Mesenteric fat pad (tissue), 1 donor: ENCODE results near the gene MRPL28. TPM values are rescaled to one million over a fixed set of nuclear protein-coding genes. Genes with fewer than 3 reads are reported as not detected.
A peak's percentile ranks its signal among the peaks of the same experiment; 100 is the strongest.
"Not testable (repeated sequence)": the region's sequence is repeated elsewhere in the genome, so short reads cannot be mapped to it uniquely, and the experiment has no call there.

Source experiments
- DNase-seq: peaks from one replicate; pipeline ENCODE4 v3.0.0-alpha.2; 2020; ENCODE audit warnings: low spot score
- long read RNA-seq: library from polyadenylated mRNA; unstranded; transcript quantifications from one replicate; pipeline ENCODE4 v2.0.0, GENCODE V29; 2020
- total RNA-seq: library from RNA; stranded (reverse); fragmentation: NEBNext Ultra II Directional; extraction: Animal tissue kit (Norgen Biotek cat#: 25700); gene quantifications from one replicate; pipeline ENCODE4 v1.2.1, GENCODE V29; 2021
- donor health status: DM: yes; HTN: yes; CAD: no.

Gene MRPL28
- 40.1 TPM for total RNA-seq
- long read RNA-seq, transcript MRPL28-201 (6 exons, 1,098 nt), result major isoform, 49 of 69 reads
- long read RNA-seq, partial matches to known transcripts, result 17 of 69 reads
- long read RNA-seq, other reads (novel, unspliced or antisense), result 0 of 69 reads

DNA sequence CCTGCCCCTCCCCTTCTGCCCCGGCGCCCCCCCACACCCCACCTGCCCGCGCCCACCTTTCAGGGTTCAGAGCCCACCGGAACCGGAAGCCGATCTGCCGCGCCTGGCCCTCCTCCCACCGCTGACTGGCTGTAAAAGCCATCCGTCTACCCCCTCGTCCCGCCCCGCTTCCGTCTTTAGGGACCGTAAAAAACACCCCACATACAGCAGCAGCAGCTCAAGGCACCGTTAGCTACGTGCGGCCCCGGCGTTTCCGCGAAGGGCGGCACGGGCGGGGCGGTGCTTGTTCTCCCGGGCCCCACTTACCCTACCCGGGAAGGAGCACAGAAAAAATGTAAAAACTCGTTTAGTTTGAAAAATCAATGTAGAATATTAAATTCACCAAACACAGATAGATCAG is at the start of gene MRPL28:
Gene MRPL28, minus strand, starts transcription at position 96 of the 400 bp plus-strand sequence. CDS start 320 bp downstream, outside the sequence.
- peak; percentile 96 for DNase-seq

DNA sequence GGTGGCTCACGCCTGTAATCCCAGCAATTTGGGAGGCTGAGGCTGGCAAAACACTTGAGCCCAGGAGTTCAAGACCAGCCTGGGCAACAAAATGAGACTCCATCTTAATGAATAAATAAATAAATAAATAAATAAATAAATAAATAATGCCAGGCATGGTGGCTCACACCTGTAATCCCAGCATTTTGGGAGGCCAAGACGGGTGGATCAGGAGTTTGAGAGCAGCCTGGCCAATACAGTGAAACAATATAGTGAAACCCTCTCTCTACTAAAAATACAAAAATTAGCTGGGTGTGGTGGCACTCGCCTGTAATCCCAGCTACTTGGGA is 44.8 kb upstream of the MRPL28 start:
- DNase-seq, result not testable (repeated sequence)

DNA sequence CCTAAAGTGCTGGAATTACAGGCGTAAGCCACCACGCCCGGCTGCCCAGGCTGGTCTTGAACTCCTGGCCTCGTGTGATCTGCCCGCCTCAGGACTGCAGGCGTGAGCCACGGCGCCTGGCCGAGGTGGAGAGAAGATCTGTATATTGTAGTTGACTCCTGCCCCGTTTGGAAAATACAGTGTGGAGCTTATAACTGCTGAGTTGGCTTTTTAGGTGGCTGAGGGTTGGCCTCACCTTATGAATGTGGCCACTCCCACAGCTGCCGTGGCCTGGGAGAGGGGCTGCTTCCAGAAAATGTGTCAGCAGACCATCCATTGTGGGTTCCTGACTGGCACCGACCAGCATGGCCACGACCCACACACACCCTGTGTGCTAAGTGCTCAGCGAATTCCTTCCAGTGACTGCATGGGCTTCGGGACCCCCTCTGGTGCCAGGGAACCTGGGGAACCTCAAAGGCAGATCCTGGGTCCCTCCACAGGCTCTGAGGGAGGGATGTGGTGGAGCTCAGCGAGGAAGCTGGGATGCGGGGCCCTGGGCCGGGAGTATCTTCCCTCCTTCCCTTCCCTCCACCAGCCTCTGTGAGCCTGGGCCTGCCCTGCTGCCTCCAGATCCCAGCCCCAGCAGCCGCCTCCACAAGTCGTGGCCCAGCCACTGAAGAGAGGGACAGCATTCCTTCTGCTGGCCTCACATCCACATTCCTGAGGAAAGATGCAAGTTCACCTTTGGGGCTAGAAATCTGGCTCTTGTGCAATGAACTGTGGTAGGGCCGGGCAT is 44.2 kb upstream of the MRPL28 start:
- no peak for DNase-seq

DNA sequence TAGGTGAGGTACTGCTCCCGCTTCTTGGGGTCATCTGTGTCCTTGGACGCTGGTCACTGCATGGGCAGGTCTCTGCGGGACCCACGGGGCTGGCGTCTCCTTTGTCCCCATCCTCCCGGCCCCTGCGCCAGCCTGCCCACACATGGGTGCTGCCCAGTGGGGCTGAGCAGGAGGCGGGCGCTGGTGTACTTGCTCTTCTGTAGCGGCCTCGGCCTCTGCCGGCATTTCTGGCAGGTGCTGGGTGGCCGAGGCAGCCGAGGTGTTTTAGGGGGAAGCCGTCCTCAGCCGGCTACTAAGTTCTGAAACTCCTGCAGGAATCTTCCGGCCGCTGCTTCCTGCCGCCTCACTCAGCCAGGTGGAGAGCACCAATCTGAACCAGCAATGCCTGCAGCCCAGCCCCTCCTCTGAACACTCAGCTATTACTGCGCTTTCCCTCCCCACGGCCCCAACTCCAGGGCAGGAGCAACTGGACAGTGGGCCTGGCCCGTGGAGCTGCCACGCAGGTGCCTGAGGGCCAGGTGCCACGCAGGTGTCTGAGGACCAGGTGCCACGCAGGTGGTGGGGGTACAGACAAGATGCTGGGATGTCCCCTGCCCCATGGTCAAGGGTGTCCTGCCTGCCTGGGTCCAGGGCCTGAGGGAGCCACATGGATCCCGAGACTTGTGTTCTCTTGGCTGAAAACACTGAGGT is 41.4 kb upstream of the MRPL28 start:
- no peak for DNase-seq

DNA sequence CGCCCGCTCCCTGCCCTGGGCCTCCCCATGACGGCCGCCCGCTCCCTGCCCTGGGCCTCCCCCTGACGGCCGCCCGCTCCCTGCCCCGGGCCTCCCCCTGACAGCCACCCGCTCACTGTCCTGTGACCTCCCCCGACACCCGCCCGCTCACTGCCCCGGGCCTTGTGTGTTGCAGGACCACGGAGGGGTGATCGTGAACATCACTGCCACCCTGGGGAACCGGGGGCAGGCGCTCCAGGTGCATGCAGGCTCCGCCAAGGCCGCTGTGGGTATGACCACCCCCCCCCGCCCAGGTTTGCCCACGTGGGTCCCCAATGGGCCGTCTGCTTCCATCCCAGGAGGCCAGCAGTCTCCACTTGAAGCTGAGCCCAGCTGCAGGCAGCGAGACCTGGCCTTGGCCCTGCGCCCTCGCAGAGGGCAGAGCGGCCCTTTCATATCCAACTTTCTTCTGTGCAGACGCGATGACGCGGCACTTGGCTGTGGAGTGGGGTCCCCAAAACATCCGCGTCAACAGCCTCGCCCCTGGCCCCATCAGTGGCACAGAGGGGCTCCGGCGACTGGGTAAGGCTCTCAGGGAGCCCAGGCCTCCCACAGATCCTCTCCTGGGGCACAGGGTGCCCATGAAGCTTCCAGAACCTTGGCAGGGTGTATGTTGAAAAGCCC is 40.3 kb upstream of the MRPL28 start:
- DNase-seq, result no peak

DNA sequence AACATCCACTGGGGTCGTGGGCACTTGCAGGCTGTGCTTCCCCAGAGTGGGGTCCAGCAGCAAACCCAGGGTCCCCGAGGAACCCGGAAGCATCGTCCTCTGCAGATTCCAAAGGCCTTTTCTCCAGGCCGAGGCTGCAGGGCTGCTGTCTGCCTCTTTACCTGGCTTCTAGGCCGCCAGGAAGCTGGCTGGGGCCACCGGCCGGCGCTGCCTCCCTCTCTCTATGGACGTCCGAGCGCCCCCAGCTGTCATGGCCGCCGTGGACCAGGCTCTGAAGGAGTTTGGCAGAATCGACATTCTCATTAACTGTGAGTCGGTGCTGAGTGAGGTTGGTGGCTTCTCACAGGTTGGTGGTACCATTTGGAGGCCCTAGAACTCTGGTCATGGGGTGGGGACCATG is 36.9 kb upstream of the MRPL28 start:
- no peak for DNase-seq

DNA sequence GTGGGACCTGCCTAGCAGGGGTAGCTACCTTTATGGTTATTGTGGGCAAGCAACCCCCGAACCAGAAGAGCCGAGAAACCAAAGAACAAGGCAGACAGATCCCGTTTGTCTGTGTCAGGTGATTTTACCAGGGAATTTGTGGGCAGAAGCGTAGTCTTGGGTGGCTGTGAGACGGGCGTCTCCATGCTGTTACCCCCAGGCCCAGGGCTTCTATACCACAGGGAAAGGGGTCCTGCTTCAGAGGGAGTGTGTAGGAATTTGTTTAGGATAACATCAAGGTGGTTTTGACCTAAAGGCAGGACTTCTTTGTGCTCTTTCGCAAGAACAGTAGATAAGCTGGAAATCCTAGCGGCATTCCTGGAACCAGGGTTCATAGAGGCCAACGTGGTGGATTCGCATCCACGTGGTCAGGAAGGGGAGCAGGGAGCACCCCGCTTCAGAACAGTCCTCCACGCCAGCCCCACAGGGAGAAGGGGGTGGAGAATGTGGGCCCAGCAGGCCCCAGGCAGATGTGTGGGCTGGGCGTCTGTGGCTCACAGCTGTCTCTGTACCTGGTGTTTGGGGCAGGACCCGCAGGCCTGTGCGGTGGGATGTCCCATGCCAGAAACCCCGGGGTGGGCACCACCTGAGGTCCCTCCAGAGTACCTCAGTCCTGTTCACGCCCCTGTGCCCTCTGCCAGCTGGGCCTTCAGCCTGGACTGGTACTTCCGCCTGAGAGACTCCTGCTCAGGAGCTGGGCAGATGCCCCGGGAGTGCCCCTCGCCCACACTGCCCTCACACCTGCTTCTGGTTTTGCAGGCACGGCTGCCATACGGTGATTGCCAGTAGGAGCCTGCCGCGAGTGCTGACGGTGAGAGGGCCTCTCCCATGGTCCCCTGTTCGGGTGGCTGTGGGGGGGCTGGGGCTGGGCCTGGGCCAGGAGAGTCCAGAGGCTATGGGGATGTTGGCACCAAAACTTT is 35.5 kb upstream of the MRPL28 start:
- DNase-seq, result no peak

DNA sequence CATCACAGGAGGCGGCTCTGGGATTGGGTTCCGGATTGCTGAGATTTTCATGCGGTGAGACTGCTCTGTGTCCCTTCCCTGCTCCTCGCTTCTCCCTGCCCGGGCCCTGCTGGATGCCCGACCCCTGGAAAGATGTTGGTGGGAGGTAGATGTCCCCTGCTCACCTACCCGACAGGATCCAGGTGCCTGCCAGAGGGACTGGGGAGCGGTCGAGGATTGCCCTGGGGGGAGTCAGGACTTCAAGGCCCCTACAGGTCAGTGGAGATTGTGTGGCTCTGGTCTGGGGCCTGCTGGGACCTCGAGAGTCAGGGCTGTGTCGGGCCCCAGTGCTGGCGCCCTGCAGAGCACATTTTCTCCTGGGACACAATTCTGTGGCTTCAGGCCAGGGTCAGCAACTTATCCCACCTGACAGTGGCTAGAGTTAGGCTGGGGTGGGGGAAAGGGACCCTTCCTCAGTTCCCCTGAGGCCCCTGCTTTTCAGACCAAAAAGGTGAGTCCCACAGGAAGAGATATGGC is 34.7 kb upstream of the MRPL28 start:
- no peak for DNase-seq

DNA sequence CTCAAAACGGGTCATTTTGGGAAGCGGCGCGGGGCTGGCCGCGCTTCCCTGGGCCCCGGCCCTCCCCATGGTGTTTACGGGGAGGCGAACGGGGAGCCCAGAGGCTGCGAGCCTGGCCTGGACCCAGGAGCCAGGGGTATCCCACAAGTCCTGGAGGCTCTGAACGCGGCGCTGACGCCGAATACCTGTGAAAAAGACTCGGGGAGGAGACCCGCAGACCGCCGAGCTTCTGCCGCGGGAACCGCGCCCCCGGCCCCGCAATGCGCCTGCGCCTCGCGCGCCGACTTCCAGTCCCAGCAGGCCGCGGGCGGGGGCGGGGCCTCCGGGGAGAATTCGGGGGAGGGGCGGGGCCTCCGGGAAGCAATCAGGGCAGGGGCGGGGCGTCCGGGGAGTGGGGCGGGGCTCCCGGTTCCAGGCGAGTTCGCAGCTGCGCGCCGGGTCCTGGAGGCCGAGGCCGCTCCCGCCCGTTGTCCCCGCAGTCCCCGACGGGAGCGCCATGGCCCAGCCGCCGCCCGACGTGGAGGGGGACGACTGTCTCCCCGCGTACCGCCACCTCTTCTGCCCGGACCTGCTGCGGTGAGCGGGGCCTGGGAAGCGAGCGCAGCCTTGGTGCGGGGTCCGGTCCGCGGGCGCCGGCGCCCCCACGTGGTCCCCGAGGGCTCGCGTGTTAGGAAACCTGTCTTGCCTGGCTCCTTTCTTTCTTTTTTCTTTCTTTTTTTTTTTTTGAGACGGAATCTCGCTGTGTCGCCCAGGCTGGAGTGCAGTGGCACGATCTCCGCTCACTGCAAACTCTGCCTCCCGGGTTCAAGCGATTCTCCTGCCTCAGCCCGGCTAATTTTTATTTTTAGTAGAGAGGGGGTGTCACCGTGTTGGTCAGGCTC is 31.4 kb upstream of the MRPL28 start, which contains the start of gene DECR2:
Gene DECR2, plus strand, starts transcription at position 418 of the 881 bp plus-strand sequence. Its CDS starts 79 bp downstream, at position 497.
- peak; percentile 99 for DNase-seq

DNA sequence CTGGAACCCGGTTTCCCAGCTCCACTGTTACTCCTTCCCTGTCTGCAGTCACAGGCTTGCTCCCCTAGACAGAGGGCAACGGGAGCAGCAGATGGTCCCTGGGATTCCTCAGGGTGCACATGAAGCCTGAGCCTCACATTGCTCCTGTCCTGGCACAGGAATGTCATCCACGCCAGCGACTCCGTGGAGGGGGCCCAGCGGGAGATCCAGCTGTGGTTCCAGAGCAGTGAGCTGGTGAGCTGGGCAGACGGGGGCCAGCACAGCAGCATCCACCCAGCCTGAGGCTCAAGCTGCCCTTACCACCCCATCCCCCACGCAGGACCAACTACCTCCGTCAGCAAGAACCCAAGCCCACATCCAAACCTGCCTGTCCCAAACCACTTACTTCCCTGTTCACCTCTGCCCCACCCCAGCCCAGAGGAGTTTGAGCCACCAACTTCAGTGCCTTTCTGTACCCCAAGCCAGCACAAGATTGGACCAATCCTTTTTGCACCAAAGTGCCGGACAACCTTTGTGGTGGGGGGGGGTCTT is 29.8 kb upstream of the MRPL28 start:
- no peak for DNase-seq

DNA sequence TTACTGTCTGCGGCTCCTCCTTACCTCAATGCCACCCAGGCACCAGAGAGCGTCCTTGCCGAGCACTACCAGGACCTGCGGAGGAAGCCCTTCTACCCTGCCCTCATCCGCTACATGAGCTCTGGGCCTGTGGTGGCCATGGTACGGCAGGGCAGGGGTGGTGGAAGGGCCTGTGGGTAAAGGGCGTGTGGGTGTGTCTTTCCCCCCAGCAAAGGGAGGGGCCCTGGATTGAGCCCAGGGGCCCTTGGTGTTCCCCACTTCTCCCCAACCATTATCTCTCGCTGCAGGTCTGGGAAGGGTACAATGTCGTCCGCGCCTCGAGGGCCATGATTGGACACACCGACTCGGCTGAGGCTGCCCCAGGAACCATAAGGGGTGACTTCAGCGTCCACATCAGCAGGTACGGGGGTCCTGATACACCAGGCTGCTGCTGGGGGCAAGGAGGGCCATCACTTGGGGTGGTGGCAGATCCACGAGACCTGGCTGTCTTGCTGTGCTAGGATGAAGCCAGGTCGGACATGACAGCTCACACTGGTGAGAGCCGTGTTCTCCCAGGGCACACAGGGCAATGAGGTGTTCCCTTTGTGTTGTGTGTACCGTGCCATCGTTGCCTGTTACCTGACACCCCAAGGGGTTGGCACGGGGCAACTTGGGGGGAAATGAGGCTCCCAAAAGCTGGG is 29.1 kb upstream of the MRPL28 start:
- no peak for DNase-seq

DNA sequence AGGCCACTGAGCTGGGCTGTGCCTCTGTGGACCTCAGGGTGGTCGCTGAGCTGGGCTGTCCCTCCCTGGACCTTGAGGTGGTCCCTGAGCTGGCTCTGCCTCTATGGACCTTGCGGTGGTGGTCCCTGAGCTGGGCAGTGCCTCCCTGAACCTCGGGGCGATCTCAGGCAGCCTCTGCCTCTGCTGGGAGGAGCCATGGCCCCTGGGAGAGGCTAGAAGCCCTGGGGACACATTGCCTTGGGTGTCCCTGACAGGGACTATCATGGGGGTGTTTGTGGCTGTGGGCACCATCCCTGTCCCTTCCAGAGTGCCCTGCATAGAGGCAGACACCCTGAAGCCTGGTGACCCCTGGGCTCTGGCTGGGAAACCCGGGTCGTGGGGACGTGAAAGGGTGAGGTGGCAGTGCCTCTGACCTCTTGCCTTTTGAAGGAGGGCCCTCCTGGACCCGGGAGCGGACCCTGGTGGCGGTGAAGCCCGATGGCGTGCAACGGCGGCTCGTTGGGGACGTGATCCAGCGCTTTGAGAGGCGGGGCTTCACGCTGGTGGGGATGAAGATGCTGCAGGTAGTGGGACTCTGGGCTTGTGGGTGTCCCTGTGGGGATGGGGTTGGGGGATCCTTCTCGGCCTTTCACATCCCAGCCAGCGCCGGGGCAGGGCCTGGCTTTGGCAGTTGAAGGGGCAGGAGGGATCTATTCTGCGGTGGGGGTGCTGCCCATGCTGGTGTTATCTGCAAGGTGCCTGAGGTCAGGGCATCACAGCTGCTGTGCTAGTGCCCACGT is 28.4 kb upstream of the MRPL28 start:
- DNase-seq, result no peak

DNA sequence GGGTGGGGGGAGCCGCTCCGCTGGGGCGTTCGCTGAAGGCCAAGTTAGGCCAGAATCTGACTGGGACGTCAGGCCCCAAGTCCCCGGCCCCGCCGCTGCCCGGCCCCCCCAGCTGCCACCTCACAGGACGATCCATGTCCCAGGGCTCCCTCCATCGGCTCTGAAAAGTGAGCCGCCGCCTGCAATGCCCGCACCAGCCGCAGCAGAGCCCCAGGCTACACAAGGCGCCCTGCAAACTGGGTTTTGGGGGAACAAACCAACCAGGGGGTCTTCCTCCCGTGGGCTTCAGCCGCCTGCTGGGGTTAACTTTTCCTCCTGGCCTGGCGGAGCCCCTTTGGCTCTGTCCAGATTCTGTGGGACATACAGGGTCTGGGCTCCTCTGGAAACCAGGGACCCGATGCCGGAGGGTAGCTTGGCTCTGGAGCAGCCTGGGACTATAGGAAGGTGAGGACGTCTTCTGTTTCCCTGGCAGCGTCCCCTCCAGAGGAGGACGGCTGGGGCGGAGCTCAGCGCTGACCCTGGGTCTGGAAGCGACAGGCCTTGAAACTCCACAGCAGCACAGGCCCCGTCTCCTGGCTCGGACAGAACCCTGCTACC is 27.5 kb upstream of the MRPL28 start:
- DNase-seq, result no peak

DNA sequence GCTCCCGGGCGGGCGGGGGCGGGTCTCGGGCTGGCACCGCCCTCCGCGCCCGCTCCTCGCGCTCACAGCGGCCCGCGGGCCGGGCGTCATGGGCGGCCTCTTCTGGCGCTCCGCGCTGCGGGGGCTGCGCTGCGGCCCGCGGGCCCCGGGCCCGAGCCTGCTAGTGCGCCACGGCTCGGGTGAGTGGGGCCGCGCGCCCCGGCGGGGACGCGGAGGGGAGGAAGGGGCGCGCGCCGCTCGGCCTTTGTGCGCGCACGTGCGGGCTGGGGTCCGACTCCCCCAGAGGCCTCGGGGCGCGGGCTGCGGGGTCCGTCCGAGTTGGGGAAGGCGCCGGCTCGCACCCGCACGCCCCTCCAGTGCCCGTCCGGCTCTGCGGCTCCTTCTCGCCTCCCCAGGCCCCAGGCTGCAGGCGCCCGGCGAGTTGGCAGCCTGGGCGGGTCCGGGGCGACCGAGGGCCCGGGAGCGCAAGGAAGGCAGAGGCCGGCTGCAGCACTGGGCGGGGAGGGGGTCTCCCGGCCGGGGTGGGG is 26.9 kb upstream of the MRPL28 start, which contains the start of gene NME4:
Gene NME4, plus strand, starts transcription at position 65 of the 527 bp plus-strand sequence. Its CDS starts 24 bp downstream, at position 89.
- DNase-seq, result no peak

DNA sequence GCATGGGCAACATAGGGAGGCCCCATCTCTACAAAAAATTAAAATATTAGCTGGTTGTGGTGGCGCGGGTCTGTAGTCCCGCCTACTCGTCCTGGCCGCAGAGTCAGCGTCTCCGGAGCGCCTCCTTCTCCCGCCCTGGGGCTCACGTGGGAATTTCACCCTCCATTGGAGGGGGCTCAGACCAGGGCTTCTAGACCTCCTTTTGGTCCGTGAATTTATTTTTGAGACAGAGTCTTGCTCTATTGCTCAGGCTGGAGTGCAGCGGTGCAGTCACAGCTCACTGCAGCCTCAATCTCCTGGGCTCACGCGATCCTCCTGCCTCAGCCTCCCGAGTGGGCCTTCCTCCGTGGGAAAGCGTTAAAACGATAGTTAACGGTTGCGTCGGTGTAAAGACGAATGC is 26.3 kb upstream of the MRPL28 start:
- no peak for DNase-seq

DNA sequence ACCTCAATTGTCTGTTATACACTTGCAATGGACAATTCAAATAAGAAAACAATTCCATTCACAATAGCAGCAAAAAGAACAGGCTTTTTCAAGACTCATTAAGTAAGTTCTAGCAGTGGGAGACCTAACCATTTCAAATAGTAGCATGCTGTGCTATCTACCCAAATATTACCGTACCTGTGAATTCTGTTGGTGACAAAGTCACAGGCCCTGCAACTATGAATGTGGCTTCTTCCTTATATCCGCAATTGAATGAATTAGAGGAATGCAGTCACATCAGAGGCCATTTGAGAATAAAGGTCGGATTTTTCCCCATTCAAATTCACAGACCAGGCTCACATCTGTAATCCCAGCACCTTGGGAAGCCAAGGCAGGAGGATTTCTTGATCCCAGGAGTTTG is 25.9 kb upstream of the MRPL28 start:
- no peak for DNase-seq

DNA sequence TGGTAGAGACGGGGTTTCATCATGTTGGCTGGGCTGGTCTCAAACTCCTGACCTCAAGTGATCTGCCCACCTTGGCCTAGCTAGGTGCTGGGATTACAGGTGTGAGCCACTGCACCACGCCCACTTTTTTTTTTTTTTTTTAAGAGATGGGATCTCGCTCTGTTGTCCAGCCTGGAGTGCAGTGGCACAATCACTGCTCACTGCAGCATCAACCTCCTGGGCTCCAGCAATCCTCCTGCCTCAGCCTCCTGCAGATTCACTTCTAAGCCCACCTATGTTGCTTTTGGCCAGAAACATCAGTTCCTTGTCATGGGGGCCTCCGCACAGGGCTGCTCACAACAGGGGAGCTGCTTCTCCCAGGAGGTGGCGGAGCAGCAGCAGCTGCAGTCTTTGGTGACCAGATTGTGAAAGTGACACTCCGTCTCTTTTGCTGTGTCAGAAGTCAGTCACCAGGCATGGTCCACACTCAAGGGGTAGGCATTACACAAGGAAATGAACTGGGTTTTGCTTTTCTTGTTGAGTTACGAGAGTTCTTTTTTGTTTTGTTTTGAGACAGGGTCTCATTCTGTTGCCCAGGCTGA is 22.2 kb upstream of the MRPL28 start:
- no peak for DNase-seq
